Measurements from ENCODE around the gene DUSP1. TPM values are rescaled to one million over a fixed set of nuclear protein-coding genes. Genes with fewer than 3 reads are reported as not detected.
A peak's percentile ranks its signal among the peaks of the same experiment; 100 is the strongest.

DUSP1 gene
- total and polyA plus RNA-seq, 2 experiments from 2014 or later = 547 to 583 TPM

DNA sequence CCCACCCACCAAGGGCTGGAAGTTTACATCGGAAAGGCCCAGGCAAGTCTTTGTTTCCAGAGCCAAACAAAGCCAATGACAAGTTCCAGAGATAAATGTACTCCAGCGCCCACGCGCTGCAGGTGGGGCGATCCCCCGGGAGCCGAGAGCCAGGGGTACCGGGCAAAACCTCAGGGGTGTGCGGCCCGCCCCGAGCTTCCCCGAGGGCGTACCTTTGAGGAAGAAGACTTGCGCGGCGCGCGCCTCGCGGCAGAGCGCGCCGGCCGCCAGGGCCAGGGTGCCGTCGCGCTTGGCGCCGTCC is 671 bp downstream of the DUSP1 start:
- H3K4me2 ChIP-seq = peak overlapping the region; percentile 77
- H3K4me3 ChIP-seq = peak overlapping the region; percentile 84
- no peaks in the 10 kb centered on the region for H3K9me2 ChIP-seq (replicated peaks; ENCODE audit: insufficient read depth)
- peaks cover 32% of the 10 kb centered on the region for H3K79me2 ChIP-seq
- WGBS (ENCODE audit: low lambda C conversion rate, missing lambda C conversion rate) = under 1% methylated on average over 29 of the region's 29 CpGs
- H3K27ac ChIP-seq = peak overlapping the region; percentile 99
- H4K20me1 ChIP-seq (ENCODE audit: insufficient read depth, poor library complexity, severe bottlenecking) = peaks cover 31% of the 10 kb centered on the region
- no peak for DNase-seq (ENCODE audit: low spot score)
- no peaks in the 10 kb centered on the region for H3K9me3 ChIP-seq (ENCODE audit: low read depth)
- no peak for TF ChIP-seq EZH2phosphoT487 (IDR thresholded peaks at IDR 0.05; ENCODE audit: low read depth, severe bottlenecking, unreplicated experiment)
- no peak for TF ChIP-seq EZH2 (IDR thresholded peaks at IDR 0.05; ENCODE audit: borderline replicate concordance)
- TF ChIP-seq, protein P1, sequence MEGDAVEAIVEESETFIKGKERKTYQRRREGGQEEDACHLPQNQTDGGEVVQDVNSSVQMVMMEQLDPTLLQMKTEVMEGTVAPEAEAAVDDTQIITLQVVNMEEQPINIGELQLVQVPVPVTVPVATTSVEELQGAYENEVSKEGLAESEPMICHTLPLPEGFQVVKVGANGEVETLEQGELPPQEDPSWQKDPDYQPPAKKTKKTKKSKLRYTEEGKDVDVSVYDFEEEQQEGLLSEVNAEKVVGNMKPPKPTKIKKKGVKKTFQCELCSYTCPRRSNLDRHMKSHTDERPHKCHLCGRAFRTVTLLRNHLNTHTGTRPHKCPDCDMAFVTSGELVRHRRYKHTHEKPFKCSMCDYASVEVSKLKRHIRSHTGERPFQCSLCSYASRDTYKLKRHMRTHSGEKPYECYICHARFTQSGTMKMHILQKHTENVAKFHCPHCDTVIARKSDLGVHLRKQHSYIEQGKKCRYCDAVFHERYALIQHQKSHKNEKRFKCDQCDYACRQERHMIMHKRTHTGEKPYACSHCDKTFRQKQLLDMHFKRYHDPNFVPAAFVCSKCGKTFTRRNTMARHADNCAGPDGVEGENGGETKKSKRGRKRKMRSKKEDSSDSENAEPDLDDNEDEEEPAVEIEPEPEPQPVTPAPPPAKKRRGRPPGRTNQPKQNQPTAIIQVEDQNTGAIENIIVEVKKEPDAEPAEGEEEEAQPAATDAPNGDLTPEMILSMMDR (IDR thresholded peaks at IDR 0.05; ENCODE audit: poor library complexity) = no peak
- H3K27me3 ChIP-seq = no peaks in the 10 kb centered on the region
- H3K36me3 ChIP-seq (replicated peaks; ENCODE audit: insufficient read depth, low read depth) = no peaks in the 10 kb centered on the region
- H2AFZ ChIP-seq = no peak overlapping the region
- peaks cover 32% of the 10 kb centered on the region for H3K4me1 ChIP-seq (ENCODE audit: insufficient read depth)

DNA sequence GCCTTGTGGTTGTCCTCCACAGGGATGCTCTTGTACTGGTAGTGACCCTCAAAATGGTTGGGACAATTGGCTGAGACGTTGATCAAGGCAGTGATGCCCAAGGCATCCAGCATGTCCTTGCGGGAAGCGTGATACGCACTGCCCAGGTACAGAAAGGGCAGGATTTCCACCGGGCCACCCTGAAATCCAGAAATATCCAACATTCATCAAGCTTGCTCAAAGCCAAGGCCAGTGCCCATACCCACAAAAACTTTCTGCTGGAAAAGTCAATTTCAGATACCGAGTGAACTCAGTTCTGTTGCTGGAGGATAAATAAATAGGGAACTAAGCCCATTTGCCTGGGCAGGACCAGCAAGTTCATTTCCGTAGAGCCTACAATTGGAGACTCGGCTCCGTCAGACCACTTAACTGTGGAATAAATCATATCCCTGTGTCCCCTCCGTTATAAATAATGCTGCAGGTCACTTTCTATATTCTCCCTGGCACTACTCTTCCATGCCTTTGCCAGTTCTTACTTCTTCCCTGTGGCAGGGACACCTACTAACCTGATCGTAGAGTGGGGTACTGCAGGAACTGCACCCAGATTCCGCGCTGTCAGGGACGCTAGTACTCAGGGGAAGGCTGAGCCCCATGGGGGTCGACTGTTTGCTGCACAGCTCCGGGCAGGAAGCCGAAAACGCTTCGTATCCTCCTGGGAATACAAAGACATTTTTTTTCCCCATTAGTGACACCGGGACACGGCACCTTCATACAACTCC is 1.2 kb downstream of the DUSP1 start:
- TF ChIP-seq, protein P1 (IDR thresholded peaks at IDR 0.05; ENCODE audit: poor library complexity) = no peak
- TF ChIP-seq EZH2 (IDR thresholded peaks at IDR 0.05; ENCODE audit: borderline replicate concordance) = no peak
- peak; percentile 82 for TF ChIP-seq EZH2phosphoT487 (IDR thresholded peaks at IDR 0.05; ENCODE audit: low read depth, severe bottlenecking, unreplicated experiment)
- H3K9me3 ChIP-seq (ENCODE audit: low read depth) = no peaks in the 10 kb centered on the region

DNA sequence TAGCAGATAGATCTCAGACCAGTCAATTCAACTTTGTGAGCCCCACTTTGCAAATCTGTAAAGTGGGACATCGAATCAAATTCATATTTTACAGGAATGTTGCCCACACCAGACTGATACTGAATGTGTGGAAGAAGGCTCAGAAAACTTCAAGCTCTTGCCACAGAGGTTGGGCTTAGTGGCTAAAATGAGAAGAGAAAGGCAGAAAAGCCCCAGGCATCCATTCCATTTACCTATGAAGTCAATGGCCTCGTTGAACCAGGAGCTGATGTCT is 1.7 kb downstream of the DUSP1 start:
- Histone ChIP-seq H3K27me3 (no peaks in the 10 kb centered on the region), H3K9me2 (replicated peaks; ENCODE audit: insufficient read depth) (no peaks in the 10 kb centered on the region), H3K36me3 (replicated peaks; ENCODE audit: insufficient read depth, low read depth) (no peaks in the 10 kb centered on the region), H3K79me2 (peaks cover 32% of the 10 kb centered on the region), H2AFZ (no peak overlapping the region), H3K9me3 (ENCODE audit: low read depth) (no peaks in the 10 kb centered on the region), H3K4me1 (ENCODE audit: insufficient read depth) (peaks cover 30% of the 10 kb centered on the region), H3K4me2 (peak overlapping the region; percentile 77), H3K4me3 (peak overlapping the region; percentile 84), H3K27ac (peak overlapping the region; percentile 99), H4K20me1 (ENCODE audit: insufficient read depth, poor library complexity, severe bottlenecking) (peaks cover 31% of the 10 kb centered on the region)
- 61% methylated on average over 2 of the region's 2 CpGs for WGBS (ENCODE audit: low lambda C conversion rate, missing lambda C conversion rate)
- no peak for DNase-seq (ENCODE audit: low spot score)
- no peak for TF ChIP-seq EZH2 (IDR thresholded peaks at IDR 0.05; ENCODE audit: borderline replicate concordance)
- TF ChIP-seq EZH2phosphoT487 (IDR thresholded peaks at IDR 0.05; ENCODE audit: low read depth, severe bottlenecking, unreplicated experiment) = no peak
- TF ChIP-seq, protein P1 (IDR thresholded peaks at IDR 0.05; ENCODE audit: poor library complexity) = no peak

More for the DNA sequence above, 1.2 kb downstream of the DUSP1 start:
- no peaks in the 10 kb centered on the region for H3K9me2 ChIP-seq (replicated peaks; ENCODE audit: insufficient read depth)
- H3K27me3 ChIP-seq = no peaks in the 10 kb centered on the region
- H3K79me2 ChIP-seq = peaks cover 32% of the 10 kb centered on the region
- DNase-seq (ENCODE audit: low spot score) = peak; percentile 42
- peak overlapping the region; percentile 84 for H3K4me3 ChIP-seq
- H2AFZ ChIP-seq = no peak overlapping the region
- WGBS (ENCODE audit: low lambda C conversion rate, missing lambda C conversion rate) = 19% methylated on average over 21 of the region's 21 CpGs
- H3K4me1 ChIP-seq (ENCODE audit: insufficient read depth) = peaks cover 30% of the 10 kb centered on the region
- peak overlapping the region; percentile 77 for H3K4me2 ChIP-seq
- H3K36me3 ChIP-seq (replicated peaks; ENCODE audit: insufficient read depth, low read depth) = no peaks in the 10 kb centered on the region
- H4K20me1 ChIP-seq (ENCODE audit: insufficient read depth, poor library complexity, severe bottlenecking) = peaks cover 31% of the 10 kb centered on the region
- peak overlapping the region; percentile 99 for H3K27ac ChIP-seq

Measured in hepatocyte (in vitro differentiated cells).